Glomerular endothelial cell (primary cell): Measurements from ENCODE around the gene SPEF1. TPM values are rescaled to one million over a fixed set of nuclear protein-coding genes. Genes with fewer than 3 reads are reported as not detected.

Experiments
- DNase-seq: peaks from one replicate; pipeline ENCODE4 v3.0.0-alpha.2; 2011; ENCODE audit warnings: low read depth, low spot score; ENCODE audit errors: extremely low read depth
- total RNA-seq: library from RNA; depleted of rRNA; stranded (reverse); fragments of >200 nt; gene quantifications from 2 replicates; pipeline ENCODE4 v1.2.3, GENCODE V29; 2015

SPEF1 gene
- total RNA-seq, 1 donor from 2014 or later: not detected

GRCh38 chr20:3811467-3812258 lies 30.4 kb upstream of the SPEF1 start:
- DNase-seq: no peak

GRCh38 chr20:3808544-3808943 lies 27.3 kb upstream of the SPEF1 start:
- DNase-seq: no peak

GRCh38 chr20:3804781-3805180 lies 23.5 kb upstream of the SPEF1 start:
- DNase-seq: no peak

GRCh38 chr20:3804254-3804751 lies 23.1 kb upstream of the SPEF1 start:
- DNase-seq: no peak

- no peak for DNase-seq
Measured at GRCh38 chr20:3803854-3804253, 22.6 kb upstream of the SPEF1 start.

- no peak for DNase-seq
Measured at GRCh38 chr20:3803289-3803688, 22.0 kb upstream of the SPEF1 start.

- DNase-seq: no peak
Measured at GRCh38 chr20:3802524-3803239, 21.4 kb upstream of the SPEF1 start.

GRCh38 chr20:3801846-3802245 lies 20.6 kb upstream of the SPEF1 start:
- DNase-seq: no peak

GRCh38 chr20:3801299-3801698 lies 20.1 kb upstream of the SPEF1 start:
- DNase-seq: no peak

- DNase-seq: no peak
Measured at GRCh38 chr20:3800878-3801260, 19.6 kb upstream of the SPEF1 start.

GRCh38 chr20:3800256-3800877 lies 19.1 kb upstream of the SPEF1 start:
- no peak for DNase-seq

- DNase-seq: no peak
Measured at GRCh38 chr20:3798908-3799248, 17.6 kb upstream of the SPEF1 start.

- DNase-seq: no peak
Measured at GRCh38 chr20:3798373-3798768, 17.1 kb upstream of the SPEF1 start.

GRCh38 chr20:3797592-3798372 lies 16.5 kb upstream of the SPEF1 start:
- DNase-seq: no peak

GRCh38 chr20:3797226-3797545 lies 15.9 kb upstream of the SPEF1 start:
- no peak for DNase-seq

- DNase-seq: no peak
Measured at GRCh38 chr20:3796477-3797225, 15.4 kb upstream of the SPEF1 start.

- DNase-seq: no peak
Measured at GRCh38 chr20:3795511-3796468, 14.5 kb upstream of the SPEF1 start, which contains the start of gene CDC25B. Gene CDC25B, plus strand, starts transcription at chr20:3796310. Its CDS starts 222 bp downstream, at chr20:3796532.

- DNase-seq: no peak
Measured at GRCh38 chr20:3794701-3795420, 13.6 kb upstream of the SPEF1 start.
